Lung (tissue), 12 donors: ENCODE data around the gene SUOX. TPM values are rescaled to one million over a fixed set of nuclear protein-coding genes. Genes with fewer than 3 reads are reported as not detected.
A peak's percentile ranks its signal among the peaks of the same experiment; 100 is the strongest.

Source experiments
- ATAC-seq: fragments of 200-7000 bp; cut with Tn5 transposase; one replicate; pipeline ENCODE4 v1.9.1; 2020; ENCODE audit warnings: moderate number of reproducible peaks; ENCODE audit not compliant: insufficient read depth, low FRiP score
- DNase-seq, 3 donors: peaks; one replicate each; pipeline ENCODE4 v3.0.0-alpha.2; 2013 to 2017
- H3K27ac ChIP-seq, 2 donors: one replicate each; pipeline ENCODE4 v1.5.1; 2013; ENCODE audit warnings: mild to moderate bottlenecking in 2 of 2, moderate library complexity in 2 of 2, control low read depth in 1 of 2, inconsistent platforms in 1 of 2, low read depth in 1 of 2, low read length in 1 of 2
- H3K27me3 ChIP-seq, 3 donors: one replicate each; pipeline ENCODE4 v1.5.1; 2013; ENCODE audit warnings: low read length in 2 of 3; ENCODE audit not compliant: control insufficient read depth in 3 of 3, insufficient read depth in 3 of 3
- H3K36me3 ChIP-seq, 4 donors: one replicate each; pipeline ENCODE4 v1.5.1; 2013; ENCODE audit warnings: low read length in 4 of 4, mild to moderate bottlenecking in 1 of 4, moderate library complexity in 1 of 4; ENCODE audit not compliant: control insufficient read depth in 4 of 4, insufficient read depth in 4 of 4
- H3K4me1 ChIP-seq, 5 donors: one replicate each; pipeline ENCODE4 v1.5.1; 2013; ENCODE audit warnings: low read length in 5 of 5, mild to moderate bottlenecking in 2 of 5, moderate library complexity in 1 of 5; ENCODE audit not compliant: control insufficient read depth in 5 of 5, insufficient read depth in 5 of 5
- H3K4me3 ChIP-seq: one replicate; pipeline ENCODE4 v1.5.1; 2013; ENCODE audit warnings: mild to moderate bottlenecking, control low read depth, moderate library complexity
- H3K9ac ChIP-seq, 2 donors: one replicate each; pipeline ENCODE4 v1.5.1; 2013; ENCODE audit warnings: low read length in 2 of 2, control low read depth in 1 of 2; ENCODE audit not compliant: insufficient read depth in 1 of 2
- H3K9me3 ChIP-seq, 4 donors: one replicate each; pipeline ENCODE4 v1.5.1; 2013; ENCODE audit warnings: low read length in 3 of 4, mild to moderate bottlenecking in 1 of 4, moderate library complexity in 1 of 4; ENCODE audit not compliant: control insufficient read depth in 4 of 4, insufficient read depth in 3 of 4
- WGBS, 2 donors: extraction: QIAGEN DNeasy Blood & Tissue Kit; methylation state at CpG; one replicate each; pipeline ENCODE4 v1.1.7; 2013; 5-methylcytosine and 5-hydroxymethylcytosine counted together
- polyA plus RNA-seq, 2 donors: library from polyadenylated mRNA; stranded (reverse); fragments of 200-250 nt; gene quantifications; one replicate each; pipeline ENCODE4 v1.2.1, GENCODE V29; 2013
- total RNA-seq, 2 donors: library from RNA; depleted of rRNA in 1 of 2; stranded (reverse); fragments of >200 nt in 1 of 2; gene quantifications; one replicate each; pipeline ENCODE4 v1.2.1, GENCODE V29; 2014 to 2021
- TF ChIP-seq, protein P1 (sequence below): IDR thresholded peaks from 2 replicates; pipeline ENCODE4 v1.5.1; 2012; ENCODE audit warnings: mild to moderate bottlenecking; ENCODE audit errors: control extremely low read depth, extremely low read depth
- donor health status: control.
- donor health status: control.
- donor health status: Bipolar disorder and iron deficiency.
- donor health status: healthy.
- donor health status: DM: yes; HTN: yes; CAD: no.

The SUOX gene
- total and polyA plus RNA-seq, 4 donors, result 15.1 to 26.2 (median 17.4) TPM

- H3K9me3 ChIP-seq, result peaks cover 0 to 2% (median 0%) of the 10 kb centered on the region in 4 donors
- WGBS, 2 donors, result 67 to 90% methylated on average over 5 of the region's 5 CpGs
- no peak overlapping the region for H3K27ac ChIP-seq
- TF ChIP-seq, protein P1, sequence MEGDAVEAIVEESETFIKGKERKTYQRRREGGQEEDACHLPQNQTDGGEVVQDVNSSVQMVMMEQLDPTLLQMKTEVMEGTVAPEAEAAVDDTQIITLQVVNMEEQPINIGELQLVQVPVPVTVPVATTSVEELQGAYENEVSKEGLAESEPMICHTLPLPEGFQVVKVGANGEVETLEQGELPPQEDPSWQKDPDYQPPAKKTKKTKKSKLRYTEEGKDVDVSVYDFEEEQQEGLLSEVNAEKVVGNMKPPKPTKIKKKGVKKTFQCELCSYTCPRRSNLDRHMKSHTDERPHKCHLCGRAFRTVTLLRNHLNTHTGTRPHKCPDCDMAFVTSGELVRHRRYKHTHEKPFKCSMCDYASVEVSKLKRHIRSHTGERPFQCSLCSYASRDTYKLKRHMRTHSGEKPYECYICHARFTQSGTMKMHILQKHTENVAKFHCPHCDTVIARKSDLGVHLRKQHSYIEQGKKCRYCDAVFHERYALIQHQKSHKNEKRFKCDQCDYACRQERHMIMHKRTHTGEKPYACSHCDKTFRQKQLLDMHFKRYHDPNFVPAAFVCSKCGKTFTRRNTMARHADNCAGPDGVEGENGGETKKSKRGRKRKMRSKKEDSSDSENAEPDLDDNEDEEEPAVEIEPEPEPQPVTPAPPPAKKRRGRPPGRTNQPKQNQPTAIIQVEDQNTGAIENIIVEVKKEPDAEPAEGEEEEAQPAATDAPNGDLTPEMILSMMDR, result no peak
- no peaks in the 10 kb centered on the region for H3K27me3 ChIP-seq
- no peak overlapping the region for H3K4me3 ChIP-seq
- no peak for DNase-seq
- peaks cover 0 to 3% (median 0%) of the 10 kb centered on the region in 5 donors for H3K4me1 ChIP-seq
- H3K36me3 ChIP-seq, result peaks cover 0 to 11% (median 5%) of the 10 kb centered on the region in 4 donors
- peak; percentile 33 for ATAC-seq
- no peak overlapping the region for H3K9ac ChIP-seq
Observed at GRCh38 chr12:55957106-55957859, 39.8 kb upstream of the SUOX start.

GRCh38 chr12:55963760-55964159, 33.3 kb upstream of the SUOX start:
- no peaks in the 10 kb centered on the region for H3K9me3 ChIP-seq
- H3K4me3 ChIP-seq, result no peak overlapping the region
- DNase-seq, result no peak
- ATAC-seq, result no peak
- no peak overlapping the region for H3K9ac ChIP-seq
- H3K36me3 ChIP-seq, result peaks cover 0 to 3% (median 1%) of the 10 kb centered on the region in 4 donors
- H3K4me1 ChIP-seq, result peaks cover 3 to 20% (median 4%) of the 10 kb centered on the region in 5 donors
- 77 to 85% methylated on average over 1 to 2 of the region's 2 CpGs for WGBS, 2 donors
- TF ChIP-seq, protein P1, result no peak
- no peaks in the 10 kb centered on the region for H3K27me3 ChIP-seq
- no peak overlapping the region for H3K27ac ChIP-seq

- TF ChIP-seq, protein P1, result no peak
- peaks cover 0 to 9% (median 1%) of the 10 kb centered on the region in 4 donors for H3K36me3 ChIP-seq
- no peaks in the 10 kb centered on the region for H3K27me3 ChIP-seq
- no peak for ATAC-seq
- no peak overlapping the region for H3K9ac ChIP-seq
- no peaks in the 10 kb centered on the region for H3K9me3 ChIP-seq
- DNase-seq, result no peak
- WGBS, 2 donors, result 79 to 87% methylated on average over 5 of the region's 5 CpGs
- H3K4me3 ChIP-seq, result no peak overlapping the region
- H3K27ac ChIP-seq, result no peak overlapping the region
- H3K4me1 ChIP-seq, result peaks cover 3 to 20% (median 4%) of the 10 kb centered on the region in 5 donors
Observed at GRCh38 chr12:55965240-55965639, 31.8 kb upstream of the SUOX start.
